ENCODE data around the gene KIAA0930. TPM values are rescaled to one million over a fixed set of nuclear protein-coding genes. Genes with fewer than 3 reads are reported as not detected.
"Not testable (repeated sequence)": the region's sequence is repeated elsewhere in the genome, so short reads cannot be mapped to it uniquely, and the experiment has no call there.

KIAA0930 gene
- polyA plus RNA-seq (ENCODE audit: insufficient read length) = 16.4 TPM

DNA sequence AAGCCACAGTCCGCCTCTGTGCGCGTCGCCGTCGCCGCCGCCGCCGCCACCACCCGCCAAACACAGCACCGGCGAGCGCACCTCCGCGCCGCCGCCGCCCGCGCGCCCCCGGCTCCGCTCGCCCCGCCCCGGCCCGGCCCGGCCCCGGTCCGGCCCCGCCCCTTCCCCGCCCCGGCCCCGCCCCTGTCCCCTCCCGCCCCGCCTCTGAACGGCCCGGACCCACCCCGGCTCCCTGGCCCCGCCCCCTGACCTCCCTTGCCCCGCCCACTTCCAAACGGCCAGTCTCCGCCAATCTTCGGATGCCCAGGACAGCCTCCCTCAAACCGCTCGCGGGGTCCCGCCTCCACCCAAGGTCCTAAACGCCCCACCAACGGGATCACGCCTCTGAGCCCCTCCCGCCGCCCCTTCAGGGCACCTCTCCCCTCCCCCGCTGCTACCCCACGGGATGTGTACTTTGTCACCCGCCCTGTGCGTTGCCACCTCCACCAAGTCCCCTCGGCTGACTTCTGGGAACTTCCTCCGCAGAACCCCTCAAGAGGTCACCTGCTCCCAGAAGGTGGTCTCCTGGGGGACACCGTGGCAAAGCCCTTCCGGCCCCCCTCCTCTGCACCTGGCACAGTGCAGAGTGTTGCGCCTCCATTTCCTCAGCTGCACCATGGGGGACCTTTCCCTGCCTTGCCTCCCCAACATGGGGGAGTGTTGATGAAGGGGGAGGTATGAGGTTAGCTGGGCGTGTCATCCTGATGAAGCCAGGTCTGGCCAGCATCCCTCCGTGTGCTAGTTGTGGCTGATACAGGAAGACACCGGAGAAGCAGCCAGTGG, at the start of gene KIAA0930:
TSS of gene KIAA0930 (minus strand) at position 85 of the 822 bp plus-strand sequence. CDS start 191 bp downstream, outside the sequence.
- no peak for DNase-seq

DNA sequence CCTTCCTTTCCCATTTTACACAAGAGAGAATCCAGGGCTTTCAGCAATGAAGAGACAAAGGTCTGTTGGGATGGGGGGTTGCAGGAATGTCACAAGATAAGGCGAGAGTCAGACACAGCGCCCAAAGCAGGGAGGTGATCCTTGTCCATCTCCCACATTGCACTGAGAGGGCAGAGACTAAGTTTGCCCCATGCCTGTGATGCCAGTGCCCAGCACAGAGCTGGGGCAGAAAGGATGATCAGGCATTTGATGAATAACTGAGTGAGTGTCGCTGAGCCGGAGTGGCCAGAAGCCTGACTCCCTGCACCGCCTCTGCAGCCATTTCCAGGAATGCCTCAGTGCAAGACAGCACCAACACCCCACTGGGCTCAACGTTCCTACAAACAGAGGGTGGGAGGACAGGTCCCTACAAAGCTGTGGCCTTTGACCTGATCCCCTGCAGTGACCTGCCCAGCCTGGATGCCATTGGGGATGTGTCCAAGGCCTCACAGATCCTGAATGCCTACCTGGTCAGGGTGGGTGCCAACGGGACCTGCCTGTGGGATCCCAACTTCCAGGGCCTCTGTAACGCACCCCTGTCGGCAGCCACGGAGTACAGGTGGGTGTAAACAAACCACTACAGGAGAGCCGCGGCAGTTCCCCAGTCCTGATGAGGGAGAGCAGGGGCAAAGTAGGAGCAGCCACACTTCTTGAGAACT, 46.3 kb upstream of the KIAA0930 start:
- DNase-seq = no peak

DNA sequence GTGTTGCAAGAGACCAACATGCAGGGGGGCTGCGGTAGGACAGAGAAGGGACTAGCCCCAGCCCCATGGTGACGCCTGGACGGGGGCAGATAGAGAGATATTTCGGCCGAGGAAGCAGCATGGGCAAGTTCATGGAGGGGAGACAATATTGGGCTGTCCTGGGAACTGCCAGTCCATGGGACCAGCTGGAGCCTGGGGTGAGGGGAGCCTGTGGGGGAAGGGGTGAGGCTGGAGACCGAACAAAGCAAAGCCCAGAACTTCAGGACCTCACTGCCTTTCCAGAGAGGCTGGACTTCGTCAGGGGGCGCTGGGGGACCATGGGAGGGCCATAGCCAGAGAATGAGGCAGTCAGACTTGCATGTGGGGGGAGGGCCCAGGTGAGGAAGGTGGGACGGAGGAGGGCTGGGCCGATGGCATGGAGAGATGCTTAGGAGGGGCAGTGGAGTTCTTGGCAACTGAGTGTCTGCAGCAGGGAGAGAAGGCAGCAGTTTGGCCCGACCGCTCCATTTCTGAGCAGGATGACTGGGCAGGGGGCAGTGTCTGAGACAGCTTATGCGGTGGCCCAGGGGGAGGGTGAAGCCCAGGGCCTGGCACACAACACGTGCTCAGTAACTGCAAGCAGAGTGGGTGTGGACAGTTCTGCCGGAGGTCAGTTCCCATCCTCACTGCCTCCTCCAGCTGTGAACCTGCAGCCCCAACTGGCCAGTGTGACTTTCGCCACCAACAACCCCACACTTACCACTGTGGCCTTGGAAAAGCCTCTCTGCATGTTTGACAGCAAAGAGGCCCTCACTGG, 44.8 kb upstream of the KIAA0930 start:
- DNase-seq = no peak

DNA sequence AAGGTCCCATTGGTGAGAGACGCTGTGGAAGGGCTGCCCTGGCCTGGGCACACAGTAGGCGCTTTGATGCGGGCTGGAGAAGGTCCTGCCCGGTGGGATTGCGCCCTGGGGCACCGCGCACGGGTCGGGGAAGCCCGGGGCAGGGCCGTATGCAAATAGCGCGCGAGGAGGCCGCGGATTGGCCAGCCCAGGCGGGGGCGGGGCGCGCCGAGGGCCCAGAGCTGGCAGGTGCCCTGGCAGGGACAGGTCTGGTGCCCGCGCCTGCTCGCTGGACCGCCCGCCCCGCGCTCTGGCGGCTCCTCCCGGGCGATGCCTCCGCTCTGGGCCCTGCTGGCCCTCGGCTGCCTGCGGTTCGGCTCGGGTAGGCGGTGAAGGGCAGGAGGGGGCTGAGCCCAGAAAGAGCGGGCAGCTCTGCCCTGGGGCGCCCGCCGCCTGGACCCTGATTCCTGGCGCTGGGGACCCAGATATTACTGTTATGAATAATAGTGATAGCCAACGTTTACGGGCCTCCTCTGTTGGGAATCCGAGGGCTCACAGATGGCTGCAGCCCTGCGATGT, 44.1 kb upstream of the KIAA0930 start, which contains the start of gene UPK3A:
TSS of gene UPK3A (plus strand) at position 245 of the 558 bp plus-strand sequence. CDS start at position 310, 65 bp downstream.
- DNase-seq = no peak

DNA sequence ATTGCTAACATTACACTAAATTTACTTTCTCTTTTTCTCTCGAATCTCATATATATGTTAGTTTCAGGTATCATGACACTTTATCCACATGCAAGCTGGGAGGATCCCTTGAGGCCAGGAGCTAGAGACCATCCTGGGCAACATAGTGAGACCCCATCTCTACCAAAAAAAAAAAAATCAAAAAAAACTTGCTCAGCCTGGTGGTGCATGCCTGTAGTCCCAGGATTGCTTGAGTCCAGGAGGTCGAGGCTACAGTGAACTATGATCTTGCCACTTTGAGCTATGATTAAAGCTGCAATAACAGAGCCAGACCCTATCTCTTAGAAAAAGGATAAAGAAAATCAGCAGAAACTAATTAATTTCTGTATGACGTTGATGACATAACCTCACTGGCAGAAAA, 40.3 kb upstream of the KIAA0930 start:
- DNase-seq = no peak

DNA sequence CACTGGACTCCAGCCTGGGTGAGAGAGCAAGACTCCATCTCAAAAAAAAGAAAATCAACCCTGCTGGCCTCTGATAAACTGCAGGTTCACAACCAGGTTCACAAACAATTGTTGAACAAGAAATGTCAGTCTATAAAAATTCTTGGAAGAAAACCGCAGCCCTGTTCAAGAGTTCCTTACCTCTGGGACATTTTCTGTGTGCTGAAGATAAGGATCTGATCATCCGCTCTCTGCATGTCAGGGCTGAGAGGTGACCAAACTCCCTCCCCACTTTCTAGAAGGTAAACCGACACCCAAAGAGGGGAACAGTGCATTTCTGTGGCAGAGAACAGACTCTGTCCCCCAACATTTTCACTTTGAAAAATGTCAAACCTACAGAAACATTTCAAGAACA, 39.9 kb upstream of the KIAA0930 start:
- no peak for DNase-seq

DNA sequence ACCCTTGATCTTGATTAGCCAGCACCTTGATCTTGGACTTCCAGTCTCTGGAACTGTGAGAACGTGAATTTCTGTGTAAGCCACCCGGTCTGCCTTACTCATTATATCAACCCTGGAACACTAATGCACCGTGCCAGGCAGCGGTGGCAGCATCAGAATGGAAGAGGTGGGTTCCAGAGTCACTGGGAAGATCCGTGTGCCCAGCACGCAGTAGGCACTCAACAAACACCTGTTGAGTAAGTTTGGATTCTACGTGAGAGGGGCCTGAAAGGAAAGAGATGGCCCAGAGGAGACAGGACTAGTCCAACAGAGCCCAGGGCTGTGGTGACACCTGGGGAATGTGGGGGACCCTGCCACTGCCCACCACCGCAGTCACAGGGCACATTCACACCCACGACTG, 37.4 kb upstream of the KIAA0930 start:
- no peak for DNase-seq

DNA sequence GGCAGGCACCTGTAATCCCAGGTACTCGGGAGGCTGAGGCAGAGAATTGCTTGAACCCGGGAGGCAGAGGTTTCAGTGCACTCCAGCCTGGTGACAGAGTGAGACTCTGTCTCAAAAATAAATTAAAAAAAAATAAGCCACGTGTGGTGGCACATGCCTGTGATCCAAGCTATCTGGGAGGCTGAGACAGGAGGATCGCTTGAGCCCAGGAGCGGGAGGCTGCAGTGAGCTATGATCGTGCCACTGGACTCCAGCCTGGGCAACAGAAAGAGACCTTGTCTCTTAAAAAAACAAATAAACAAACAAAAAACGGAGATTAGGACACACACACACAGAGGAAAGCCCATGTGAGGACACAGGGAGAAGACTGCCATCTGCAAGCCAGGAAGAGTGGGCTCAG, 37.0 kb upstream of the KIAA0930 start:
- not testable (repeated sequence) for DNase-seq

DNA sequence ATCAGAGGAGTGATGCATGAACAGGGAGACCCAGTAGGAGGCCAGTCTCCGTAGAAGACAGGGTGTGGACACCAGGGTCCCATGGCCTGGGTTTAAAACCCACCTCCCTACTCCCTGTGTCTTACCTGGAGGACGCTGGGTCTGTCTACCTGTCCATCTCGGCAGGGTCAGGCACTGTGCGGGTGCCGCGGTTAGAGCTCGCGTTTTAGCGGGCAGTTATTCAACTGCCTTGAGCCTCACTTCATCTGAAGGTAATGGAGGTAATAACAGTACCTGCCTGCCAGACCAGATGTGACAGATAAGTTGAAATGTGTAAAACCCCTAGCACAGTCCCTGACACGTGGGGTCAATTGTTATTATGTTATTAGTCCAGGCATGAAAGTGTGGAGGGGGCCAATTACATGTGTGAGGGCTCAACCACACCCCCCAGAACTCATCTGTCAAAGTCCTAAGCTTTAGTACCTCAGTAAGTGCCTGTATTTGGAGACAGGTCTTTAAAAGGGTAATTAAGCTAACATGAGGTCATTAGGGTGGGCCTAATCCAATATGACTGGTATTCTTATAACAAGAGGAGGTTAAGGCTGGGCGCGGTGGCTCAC, 35.9 kb upstream of the KIAA0930 start:
- DNase-seq = no peak

DNA sequence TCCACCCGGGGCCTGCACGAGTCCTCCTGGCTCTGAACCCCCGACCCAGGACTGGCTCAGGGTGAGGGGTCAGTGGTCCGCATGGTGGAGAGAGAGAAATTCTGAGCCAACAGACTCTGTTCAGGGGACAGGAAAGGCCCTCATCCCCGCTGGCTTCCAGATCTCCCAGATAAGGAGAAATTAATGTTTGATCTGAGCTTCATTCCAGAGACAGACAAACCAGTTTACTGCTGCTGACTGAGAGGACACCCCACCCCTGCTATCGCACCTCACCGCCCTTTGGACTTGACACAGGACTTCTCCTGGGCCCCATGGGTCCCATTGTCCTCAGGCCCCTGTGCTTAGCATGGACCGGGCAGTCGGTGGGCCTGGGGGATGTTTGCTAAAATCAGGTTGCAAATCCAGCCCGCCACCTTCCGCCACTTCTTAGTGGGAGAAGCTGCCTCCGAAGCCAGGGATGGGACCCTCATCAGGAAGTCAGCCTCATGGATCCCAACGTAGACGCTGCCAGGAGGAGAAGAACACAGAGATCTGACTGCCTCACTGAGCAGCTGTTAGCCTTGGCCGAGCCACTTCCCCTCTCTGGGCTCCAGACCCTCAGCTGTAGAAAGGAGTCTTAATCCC, 32.9 kb upstream of the KIAA0930 start:
- no peak for DNase-seq

DNA sequence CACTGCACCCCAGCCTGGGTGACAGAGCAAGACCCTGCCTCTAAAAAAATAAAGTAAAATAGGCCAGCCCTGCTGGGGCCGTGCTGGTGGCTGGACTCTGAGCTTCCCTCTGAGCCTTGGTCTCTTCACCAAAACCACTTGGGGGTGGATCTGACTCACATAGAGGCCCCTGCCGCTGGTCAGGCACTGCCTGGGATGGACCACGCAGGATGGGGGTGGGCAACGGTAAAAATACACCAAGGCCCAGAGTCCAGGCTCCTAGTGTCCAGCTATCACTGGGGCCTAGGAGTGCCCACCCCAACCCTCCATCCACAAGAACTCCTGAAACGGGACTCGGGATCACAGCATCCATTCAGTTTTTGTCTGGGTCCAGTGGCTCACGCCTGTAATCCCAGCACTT, 31.8 kb upstream of the KIAA0930 start:
- no peak for DNase-seq

DNA sequence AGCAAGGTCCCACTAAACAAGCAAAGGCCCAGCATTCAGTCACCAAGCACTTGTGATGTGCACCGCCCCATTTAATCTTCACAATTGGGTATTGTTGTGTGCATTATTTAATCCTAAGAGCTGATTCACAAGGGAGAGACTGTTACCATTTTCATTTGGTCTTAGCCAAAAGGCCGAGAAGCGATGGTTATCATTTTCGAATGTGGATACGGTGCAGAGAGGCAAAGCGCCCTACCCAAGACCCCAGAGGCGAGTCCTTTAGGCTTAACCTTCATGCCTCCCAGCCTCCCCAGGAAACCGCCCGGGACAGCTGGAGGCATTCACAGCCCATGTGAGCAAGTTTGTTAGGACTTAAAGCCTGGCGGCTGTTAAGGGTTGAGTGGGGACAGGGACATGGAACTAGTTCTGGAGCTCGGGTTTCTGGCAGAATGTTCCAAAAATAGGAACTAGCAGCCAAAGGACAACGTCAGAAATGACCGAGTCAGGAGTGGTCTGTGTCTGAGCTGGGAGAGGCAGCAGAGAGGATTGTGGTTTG, 31.0 kb upstream of the KIAA0930 start:
- peak; percentile 65 for DNase-seq

DNA sequence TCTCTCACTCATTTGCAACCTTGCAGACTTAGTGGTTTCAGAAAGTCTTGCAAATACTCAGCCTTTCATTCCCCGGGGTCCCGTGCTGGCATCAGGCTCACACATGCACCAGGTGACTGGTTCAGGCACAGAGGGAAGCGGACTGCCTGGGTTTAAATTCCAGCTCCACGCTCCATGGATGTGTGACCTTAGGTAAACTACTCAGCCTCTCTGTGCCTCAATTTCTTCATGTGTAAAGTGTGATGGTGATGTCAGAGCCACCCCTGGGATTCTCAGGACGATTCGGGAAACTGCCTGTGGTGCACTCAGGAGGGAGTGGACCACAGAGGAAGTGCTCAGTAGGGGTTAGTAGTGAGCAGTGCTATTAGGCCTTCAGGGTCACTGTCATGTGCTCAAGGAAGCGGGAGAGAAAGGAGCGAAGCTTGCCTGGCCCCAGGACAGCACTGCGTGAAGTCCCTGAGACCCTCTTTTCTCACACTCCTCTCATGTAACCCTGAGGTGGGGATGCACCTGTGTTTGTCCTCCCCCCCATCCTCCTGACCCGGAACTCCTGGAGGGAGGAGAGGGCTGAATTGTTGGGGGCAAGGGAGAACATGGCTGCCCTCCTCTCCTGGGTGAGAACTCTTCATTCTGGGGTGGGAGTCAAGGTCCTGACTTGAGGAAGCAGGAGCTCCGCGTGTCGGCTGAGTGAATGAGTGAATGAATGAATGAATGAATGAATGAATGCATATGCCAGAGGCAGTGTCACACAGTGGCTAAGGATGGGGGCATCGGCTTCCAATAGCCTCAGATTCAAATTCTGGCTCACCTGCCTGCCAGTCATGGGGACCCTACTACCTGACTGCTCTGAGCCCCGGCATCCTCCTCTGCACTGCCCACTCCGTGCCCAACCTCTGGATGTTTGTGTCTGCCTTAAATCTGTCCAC, 29.7 kb upstream of the KIAA0930 start:
- no peak for DNase-seq

DNA sequence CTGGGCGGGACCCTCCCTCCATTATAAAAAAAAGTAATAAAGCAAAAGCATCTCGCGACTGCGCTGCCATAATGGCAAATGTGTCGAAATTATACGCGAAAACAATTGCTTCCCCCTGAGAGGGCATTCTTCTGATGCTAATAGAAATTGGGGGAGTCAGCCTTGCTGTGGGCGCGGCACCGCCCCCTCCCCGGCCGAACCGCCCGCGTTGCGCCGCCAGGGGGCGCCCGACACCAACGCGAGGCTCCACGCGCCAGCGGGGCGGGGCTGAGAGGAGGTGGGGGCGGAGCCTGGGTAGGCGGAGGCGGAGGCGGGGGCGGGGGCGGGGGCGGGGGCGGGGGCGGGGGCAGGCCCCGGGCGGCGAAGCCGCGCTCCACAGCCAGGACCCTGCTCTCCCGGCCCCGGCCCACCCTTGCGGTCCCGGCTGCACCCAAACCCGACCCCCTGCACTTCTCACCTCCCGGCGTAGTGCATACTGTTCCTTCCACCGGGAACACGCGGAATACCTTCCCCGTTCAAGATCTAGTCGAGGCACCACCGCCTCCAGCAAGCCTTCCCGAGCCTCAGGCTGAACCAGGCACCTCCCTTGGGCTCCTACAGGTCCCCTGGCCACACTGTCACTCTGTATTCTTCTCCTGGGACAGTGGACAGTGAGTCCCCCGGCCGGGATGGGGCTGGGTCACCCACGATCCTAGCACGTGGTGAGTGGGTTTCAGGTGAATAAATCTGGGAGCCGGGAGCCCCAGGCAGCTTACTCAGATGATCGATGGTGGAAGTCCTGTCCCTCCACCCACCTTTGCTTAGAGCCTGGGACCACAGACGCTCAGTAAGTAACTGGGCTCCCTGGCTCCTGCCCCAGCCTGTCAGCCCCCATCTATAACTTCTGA, 28.5 kb upstream of the KIAA0930 start:
- peak; percentile 90 for DNase-seq

DNA sequence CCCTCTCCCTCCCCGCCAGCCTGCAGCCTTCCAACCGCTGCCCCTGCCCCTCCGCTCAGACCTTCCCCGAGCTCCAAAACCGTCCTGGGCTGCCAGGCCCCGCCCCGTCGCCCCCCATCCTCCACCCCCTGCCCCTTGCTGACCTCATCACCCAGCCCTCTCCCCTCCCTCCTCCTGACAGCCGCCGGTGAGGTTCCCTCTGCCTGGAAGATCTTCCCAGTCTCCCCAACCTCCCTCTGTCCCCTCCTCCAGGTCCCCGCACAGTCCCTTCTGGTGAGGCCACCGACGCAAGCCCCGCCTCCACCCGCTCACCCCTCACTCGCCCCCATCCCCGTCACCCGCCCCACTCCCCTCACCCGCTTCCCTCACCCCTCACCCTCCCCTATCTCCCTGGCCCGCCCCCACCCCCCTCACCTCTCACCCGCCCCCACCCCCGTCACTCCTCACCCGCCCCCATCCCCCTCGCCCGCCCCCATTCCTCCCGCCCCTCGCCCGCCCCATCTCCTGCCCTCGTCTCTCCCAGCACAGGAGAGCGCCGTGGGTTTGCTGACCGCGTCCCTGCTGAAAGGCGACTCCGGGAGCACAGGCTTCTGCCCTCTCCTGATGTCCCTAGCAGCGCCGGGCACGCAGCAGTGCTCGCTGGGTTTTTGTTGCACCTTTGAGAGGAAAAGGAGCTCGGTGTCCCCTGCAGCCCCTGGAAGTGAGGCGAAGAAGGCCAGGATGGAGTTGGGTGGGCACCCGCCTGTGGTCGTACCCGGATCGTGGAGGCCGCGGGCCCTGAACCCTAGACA, 27.7 kb upstream of the KIAA0930 start:
- no peak for DNase-seq

DNA sequence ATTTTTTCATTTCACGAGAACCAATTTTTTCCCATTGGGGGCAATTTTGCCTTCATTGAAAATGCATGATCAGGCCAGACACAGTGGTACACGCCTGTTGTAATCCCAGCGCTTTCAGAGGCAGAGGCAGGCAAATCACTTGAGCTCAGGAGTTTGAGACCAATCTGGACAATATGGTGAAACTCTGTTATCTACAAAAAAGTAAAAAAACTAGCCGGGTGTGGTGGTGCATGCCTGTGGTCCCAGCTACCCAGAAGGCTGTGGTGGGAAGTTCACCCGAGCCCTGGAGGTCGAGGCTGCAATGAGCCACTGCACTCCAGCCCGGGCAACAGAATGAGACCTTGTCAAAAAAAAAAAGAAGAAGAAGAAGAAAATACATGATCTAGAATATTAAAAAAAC, 24.8 kb upstream of the KIAA0930 start:
- no peak for DNase-seq

DNA sequence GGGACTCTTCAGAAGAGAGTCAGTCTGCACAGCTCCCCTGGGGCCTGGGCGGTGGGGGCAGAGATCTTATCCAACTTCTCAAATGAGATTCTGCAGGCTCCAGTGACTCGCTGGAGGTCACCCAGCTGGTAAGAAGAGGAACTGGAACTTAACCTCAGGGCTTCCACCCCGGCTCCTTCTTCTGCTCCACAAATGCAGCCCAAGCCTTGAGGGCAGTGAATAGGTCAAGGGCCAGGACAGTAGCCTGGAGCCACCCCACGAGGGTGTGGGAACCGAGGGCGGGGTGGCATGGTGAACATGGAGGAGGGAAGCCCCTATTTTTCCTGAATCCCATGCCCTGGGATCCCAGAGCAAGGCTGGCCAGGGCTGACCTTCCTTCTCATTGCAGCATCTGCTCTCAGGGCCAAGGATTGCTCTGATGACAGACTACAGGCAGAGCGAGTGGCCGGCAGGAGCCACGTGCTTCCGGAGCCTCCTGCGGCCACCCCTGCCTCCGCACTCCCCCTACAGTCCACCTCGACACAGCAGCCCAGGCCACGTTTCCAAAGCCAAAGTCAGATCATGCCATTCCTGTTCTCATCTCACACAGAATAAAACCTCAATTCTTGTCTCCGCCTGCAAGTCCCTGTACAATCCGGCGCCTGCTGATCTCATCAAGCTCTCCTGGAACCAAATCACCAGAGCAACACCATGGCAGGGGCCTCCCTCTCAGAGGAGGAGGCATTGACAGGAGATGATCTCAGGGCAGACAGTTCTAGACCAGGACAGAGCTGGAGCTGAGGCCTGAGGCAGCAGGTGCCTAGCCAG, 23.0 kb upstream of the KIAA0930 start:
- DNase-seq = no peak

All from hindlimb muscle (tissue), 1 donor.